Smooth muscle cell (in vitro differentiated cells): ENCODE data around the gene MICAL3. TPM values are rescaled to one million over a fixed set of nuclear protein-coding genes. Genes with fewer than 3 reads are reported as not detected.

Source experiments
- DNase-seq: peaks from one replicate; lab custom pipeline; 2025; ENCODE audit not compliant: unreplicated experiment; lab: John Stamatoyannopoulos, UW
- H2AFZ ChIP-seq: fragments of 200-600 bp; sonication (generic); 2 replicates; pipeline ENCODE4 v1.6.0; 2016; ENCODE audit warnings: antibody characterized with exemption, low read depth, mild to moderate bottlenecking
- H3F3A ChIP-seq: fragments of 200-600 bp; sonication (generic); 2 replicates; pipeline ENCODE4 v1.6.0; 2017; ENCODE audit warnings: antibody characterized with exemption, low read depth
- H3K27ac ChIP-seq: fragments of 200-600 bp; sonication (generic); 2 replicates; pipeline ENCODE4 v1.5.1; 2016; ENCODE audit warnings: low read depth, mild to moderate bottlenecking
- H3K27me3 ChIP-seq: fragments of 200-600 bp; sonication (generic); 2 replicates; pipeline ENCODE4 v1.6.1; 2016; ENCODE audit warnings: low read depth, mild to moderate bottlenecking
- H3K36me3 ChIP-seq: fragments of 200-600 bp; sonication (generic); 2 replicates; pipeline ENCODE4 v1.5.1; 2016; ENCODE audit warnings: low read depth
- H3K4me1 ChIP-seq: fragments of 200-600 bp; sonication (generic); 2 replicates; pipeline ENCODE4 v1.5.1; 2016; ENCODE audit warnings: low read depth
- H3K4me2 ChIP-seq: fragments of 200-600 bp; sonication (generic); 2 replicates; pipeline ENCODE4 v1.6.0; 2016; ENCODE audit warnings: mild to moderate bottlenecking
- H3K4me3 ChIP-seq: fragments of 200-600 bp; sonication (generic); 2 replicates; pipeline ENCODE4 v1.5.1; 2016; ENCODE audit warnings: mild to moderate bottlenecking
- H3K79me2 ChIP-seq: fragments of 200-600 bp; sonication (generic); 2 replicates; pipeline ENCODE4 v1.6.0; 2016; ENCODE audit warnings: low read depth, mild to moderate bottlenecking
- H3K9ac ChIP-seq: fragments of 200-600 bp; sonication (generic); 2 replicates; pipeline ENCODE4 v1.6.0; 2016; ENCODE audit warnings: low read depth
- H3K9me3 ChIP-seq: fragments of 200-600 bp; sonication (generic); replicated peaks from 2 replicates; pipeline ENCODE4 v1.5.1; 2016; ENCODE audit warnings: low read depth
- H4K20me1 ChIP-seq: fragments of 200-600 bp; sonication (generic); 2 replicates; pipeline ENCODE4 v1.6.0; 2016; ENCODE audit warnings: low read depth
- CTCF ChIP-seq: fragments of 200-600 bp; sonication (generic); IDR thresholded peaks from 2 replicates; pipeline ENCODE4 v1.5.1; 2017; ENCODE audit warnings: borderline replicate concordance, mild to moderate bottlenecking, antibody characterized with exemption; ENCODE audit not compliant: insufficient read depth, poor library complexity, severe bottlenecking
- WGBS: methylation state at CpG from one replicate; pipeline ENCODE4 v1.1.7; 2016; ENCODE audit warnings: low lambda C conversion rate; 5-methylcytosine and 5-hydroxymethylcytosine counted together
- polyA plus RNA-seq: library from polyadenylated mRNA; unstranded; fragments of >200 nt; fragmentation: Nextera tagmentation; extraction: Ambion mirVana; gene quantifications from 2 replicates; pipeline ENCODE4 v1.2.1, GENCODE V29; 2016
- total RNA-seq: library from RNA; depleted of rRNA; stranded (reverse); fragments of >200 nt; gene quantifications from 2 replicates; pipeline ENCODE4 v1.2.3, GENCODE V29; 2014

The MICAL3 gene
- total and polyA plus RNA-seq, 2 experiments from 2014 or later: 3.1 to 28.6 TPM

- 96% methylated on average over 8 of the region's 8 CpGs for WGBS
- H4K20me1 ChIP-seq: peaks cover 4% of the 10 kb centered on the region
- H3K9me3 ChIP-seq: no peaks in the 10 kb centered on the region
- no peak for TF ChIP-seq CTCF
- no peak for DNase-seq
- no peak overlapping the region for H2AFZ ChIP-seq
- H3K4me2 ChIP-seq: no peak overlapping the region
- H3K27ac ChIP-seq: no peak overlapping the region
- H3K4me3 ChIP-seq: no peak overlapping the region
- H3K4me1 ChIP-seq: no peaks in the 10 kb centered on the region
- H3K9ac ChIP-seq: no peak overlapping the region
- no peaks in the 10 kb centered on the region for H3K79me2 ChIP-seq
- H3F3A ChIP-seq: no peaks in the 10 kb centered on the region
- no peaks in the 10 kb centered on the region for H3K27me3 ChIP-seq
- H3K36me3 ChIP-seq: no peaks in the 10 kb centered on the region
These were observed 154.0 kb downstream of the MICAL3 start for GRCh38 chr22:17870407-17870806.

GRCh38 chr22:17869285-17870096 lies 154.9 kb downstream of the MICAL3 start:
- H4K20me1 ChIP-seq: peaks cover 4% of the 10 kb centered on the region
- no peak overlapping the region for H3K4me3 ChIP-seq
- no peak overlapping the region for H3K9ac ChIP-seq
- no peaks in the 10 kb centered on the region for H3K36me3 ChIP-seq
- no peak overlapping the region for H3K27ac ChIP-seq
- no peaks in the 10 kb centered on the region for H3K27me3 ChIP-seq
- 95% methylated on average over 9 of the region's 9 CpGs for WGBS
- no peak for TF ChIP-seq CTCF
- no peak for DNase-seq
- no peaks in the 10 kb centered on the region for H3K4me1 ChIP-seq
- no peaks in the 10 kb centered on the region for H3K9me3 ChIP-seq
- no peak overlapping the region for H2AFZ ChIP-seq
- no peaks in the 10 kb centered on the region for H3K79me2 ChIP-seq
- H3F3A ChIP-seq: no peaks in the 10 kb centered on the region
- H3K4me2 ChIP-seq: no peak overlapping the region

- no peaks in the 10 kb centered on the region for H3K27me3 ChIP-seq
- H3K4me2 ChIP-seq: no peak overlapping the region
- H3K4me1 ChIP-seq: no peaks in the 10 kb centered on the region
- no peaks in the 10 kb centered on the region for H3F3A ChIP-seq
- H2AFZ ChIP-seq: no peak overlapping the region
- H3K27ac ChIP-seq: no peak overlapping the region
- H3K79me2 ChIP-seq: no peaks in the 10 kb centered on the region
- H3K9me3 ChIP-seq: no peaks in the 10 kb centered on the region
- H3K36me3 ChIP-seq: no peaks in the 10 kb centered on the region
- no peak overlapping the region for H3K9ac ChIP-seq
- no peak overlapping the region for H3K4me3 ChIP-seq
- peaks cover 4% of the 10 kb centered on the region for H4K20me1 ChIP-seq
- no peak for TF ChIP-seq CTCF
- DNase-seq: no peak
- 91% methylated on average over 10 of the region's 10 CpGs for WGBS
These were observed 155.6 kb downstream of the MICAL3 start for GRCh38 chr22:17868771-17869170.

- Histone ChIP-seq H3K27ac (no peak overlapping the region), H3K4me2 (no peak overlapping the region), H3K36me3 (no peaks in the 10 kb centered on the region), H3K79me2 (no peaks in the 10 kb centered on the region), H3K9me3 (no peaks in the 10 kb centered on the region), H3F3A (no peaks in the 10 kb centered on the region), H3K4me3 (no peak overlapping the region), H3K27me3 (no peaks in the 10 kb centered on the region), H4K20me1 (peaks cover 4% of the 10 kb centered on the region), H2AFZ (no peak overlapping the region), H3K4me1 (no peaks in the 10 kb centered on the region), H3K9ac (no peak overlapping the region)
- no peak for TF ChIP-seq CTCF
- no peak for DNase-seq
- 94% methylated on average over 9 of the region's 9 CpGs for WGBS
These were observed 157.1 kb downstream of the MICAL3 start for GRCh38 chr22:17867160-17867785.
